NCI-H2196 (cell line): Measurements from ENCODE around the gene GRAP2.
"Not testable (repeated sequence)": the region's sequence is repeated elsewhere in the genome, so short reads cannot be mapped to it uniquely, and the experiment has no call there.

Experiments used
- DNase-seq: peaks from one replicate; lab custom pipeline; 2025; ENCODE audit not compliant: unreplicated experiment; lab: John Stamatoyannopoulos, UW

The GRAP2 gene

DNA sequence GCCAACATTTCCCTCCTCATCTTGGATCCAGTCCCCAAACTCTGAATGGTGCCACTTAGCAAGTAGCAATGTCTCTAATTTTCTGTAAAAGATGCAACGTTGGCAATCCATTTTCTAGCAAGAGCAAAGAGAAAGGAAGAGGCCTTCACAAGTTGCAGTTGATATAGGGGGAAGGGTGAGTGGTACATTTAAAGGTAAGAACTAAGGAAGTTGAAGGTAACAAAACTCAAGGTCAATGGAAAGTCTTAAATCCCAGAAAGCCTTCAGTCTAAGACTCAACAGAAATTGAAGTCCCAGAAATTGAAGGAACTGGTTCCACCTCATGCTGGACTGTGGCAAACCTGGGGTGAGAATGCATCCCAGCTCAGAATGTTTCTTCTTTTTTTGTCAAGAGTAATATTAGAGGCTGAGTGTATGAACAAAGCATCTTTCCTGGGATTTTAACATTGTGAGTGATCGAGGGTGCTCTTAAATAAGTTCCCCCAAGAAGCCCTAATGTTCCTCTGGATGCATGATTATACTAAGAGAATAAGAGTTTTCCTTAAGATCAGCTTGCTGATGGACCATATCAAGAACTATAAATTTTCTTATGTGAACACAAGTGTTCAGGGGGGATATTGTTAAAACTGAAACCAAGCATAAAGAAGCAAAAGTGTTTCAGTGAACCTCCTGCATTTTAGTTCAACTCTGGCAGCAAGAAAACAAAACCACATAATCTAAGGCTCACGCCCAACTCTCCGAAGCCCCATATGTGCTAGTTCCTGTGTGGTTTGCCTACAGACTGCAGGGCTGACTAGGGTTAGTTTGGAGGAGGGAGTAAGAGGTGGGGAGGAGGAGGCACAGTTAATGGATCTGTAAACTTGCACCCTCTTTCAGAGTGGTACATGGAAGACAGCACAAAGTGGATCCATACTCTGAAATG is at the start of gene GRAP2:
TSS of gene GRAP2 (plus strand) at position 779 of the 922 bp plus-strand sequence. CDS start 46,023 bp downstream, outside the sequence.
- DNase-seq, result no peak

DNA sequence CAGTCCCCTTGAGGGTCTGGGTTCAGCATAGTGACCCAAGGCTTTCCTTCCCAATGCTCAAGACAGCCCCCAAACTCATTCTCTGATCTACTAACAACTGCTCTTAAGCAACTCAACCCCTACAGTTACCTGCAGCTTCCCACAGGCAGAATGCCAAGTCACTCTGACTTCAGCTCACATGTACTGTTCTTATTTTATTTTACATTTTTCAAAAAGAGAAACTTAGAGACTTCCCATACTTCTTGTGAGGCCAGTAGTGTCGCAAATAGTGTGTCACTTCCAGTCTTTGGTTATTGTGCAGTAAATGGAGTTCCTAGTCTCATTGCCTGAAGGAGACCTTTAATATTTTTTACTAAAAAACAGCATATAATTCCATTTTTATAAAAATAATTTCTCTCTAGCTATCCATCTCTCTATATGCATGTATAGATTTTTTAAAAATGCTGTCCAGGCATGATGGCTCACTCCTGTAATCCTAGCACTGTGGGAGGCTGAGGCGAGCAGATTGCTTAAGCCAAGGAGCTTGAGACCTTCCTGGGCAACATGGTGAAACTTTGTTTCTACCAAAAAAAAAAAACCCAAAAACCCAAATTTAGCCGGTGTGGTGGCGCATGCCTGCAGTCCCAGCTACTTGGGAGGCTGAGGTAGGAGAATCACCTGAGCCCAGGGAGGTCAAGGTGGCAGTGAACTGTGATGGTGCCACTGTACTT is 49.1 kb upstream of the GRAP2 start:
- DNase-seq, result no peak

DNA sequence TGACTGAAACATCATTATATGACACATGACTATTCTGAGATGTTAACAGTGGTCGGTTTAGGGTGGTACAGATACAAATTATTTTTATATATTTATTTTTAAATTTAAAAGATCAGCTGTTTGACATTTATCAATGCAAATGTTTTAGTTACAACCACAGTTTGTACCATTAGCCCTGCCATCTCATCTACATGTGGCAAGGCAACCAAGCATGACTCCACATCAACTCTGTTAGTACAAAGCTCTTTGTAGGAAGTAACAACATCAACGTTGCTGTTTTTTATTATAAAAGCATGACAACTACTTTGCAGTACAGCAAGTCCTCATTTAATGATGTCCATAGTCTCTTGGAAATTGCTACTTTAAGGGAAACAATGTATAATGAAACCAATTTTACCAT is 48.1 kb upstream of the GRAP2 start:
- no peak for DNase-seq

DNA sequence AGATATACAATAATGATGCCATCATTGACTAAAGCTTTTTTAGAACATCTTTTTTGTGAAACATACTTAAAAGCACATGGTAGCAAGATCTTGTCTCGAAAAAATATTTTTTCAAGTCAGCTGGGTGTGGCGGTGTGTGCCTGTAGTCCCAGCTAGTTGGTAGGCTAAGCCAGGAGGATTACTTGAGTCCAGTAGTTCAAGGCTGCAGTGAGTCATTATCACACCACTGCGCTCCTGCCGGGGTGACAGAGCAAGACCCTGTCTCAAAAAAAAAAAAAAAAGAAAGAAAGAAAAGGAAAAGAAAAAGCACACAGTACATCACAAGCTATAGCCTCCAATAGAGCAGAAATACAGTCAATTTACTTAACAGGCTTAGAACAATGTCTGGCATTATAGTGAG is 44.3 kb upstream of the GRAP2 start:
- DNase-seq, result no peak

DNA sequence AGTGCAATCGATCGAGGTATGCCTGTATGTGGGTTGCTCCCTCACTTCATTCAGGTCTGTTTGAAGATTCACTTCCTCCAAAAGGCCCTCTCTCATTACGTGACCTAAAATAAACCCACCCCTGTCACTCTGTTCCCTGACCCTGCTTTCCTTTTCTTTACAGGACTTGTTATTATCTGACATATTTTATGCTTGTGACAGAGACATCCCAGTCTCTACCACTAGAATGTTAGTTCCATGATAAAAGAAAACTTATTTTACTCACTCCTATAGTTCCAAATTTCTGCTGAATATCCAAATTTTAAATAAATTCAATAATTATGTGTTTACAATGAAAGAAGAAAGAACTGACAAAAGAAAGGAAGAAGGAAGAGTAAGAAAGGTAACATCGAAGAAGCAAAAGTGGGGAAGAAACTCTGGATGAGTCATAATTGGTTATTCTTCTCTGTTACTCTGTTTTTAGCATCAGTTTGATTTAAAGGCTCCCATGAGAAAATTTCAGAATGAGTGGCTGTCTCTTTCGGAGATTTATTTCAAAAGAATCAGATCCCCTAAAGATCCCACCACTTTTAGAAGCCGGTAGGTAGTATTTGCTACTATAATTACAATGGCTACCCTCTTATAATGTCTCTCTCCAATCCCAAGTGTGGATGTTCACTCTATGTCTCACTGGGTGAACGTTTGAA is 40.8 kb upstream of the GRAP2 start:
- DNase-seq, result no peak

DNA sequence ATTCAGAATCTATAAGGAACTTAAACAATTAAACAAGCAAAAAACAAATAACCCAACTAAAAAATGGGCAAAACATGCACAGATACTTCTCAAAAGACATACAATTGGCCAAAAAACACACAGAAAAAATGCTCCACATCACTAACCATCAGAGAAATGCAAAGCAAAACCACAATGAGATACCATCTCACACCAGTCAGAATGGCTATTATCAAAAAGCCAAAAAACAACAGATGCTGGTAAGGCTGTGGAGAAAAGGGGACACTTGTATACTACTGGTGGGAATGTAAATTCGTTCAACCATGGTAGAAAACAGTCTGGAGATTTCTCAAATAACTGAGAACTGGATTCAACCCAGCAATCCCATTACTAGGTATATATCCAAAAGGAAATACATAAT is 32.1 kb upstream of the GRAP2 start:
- no peak for DNase-seq

DNA sequence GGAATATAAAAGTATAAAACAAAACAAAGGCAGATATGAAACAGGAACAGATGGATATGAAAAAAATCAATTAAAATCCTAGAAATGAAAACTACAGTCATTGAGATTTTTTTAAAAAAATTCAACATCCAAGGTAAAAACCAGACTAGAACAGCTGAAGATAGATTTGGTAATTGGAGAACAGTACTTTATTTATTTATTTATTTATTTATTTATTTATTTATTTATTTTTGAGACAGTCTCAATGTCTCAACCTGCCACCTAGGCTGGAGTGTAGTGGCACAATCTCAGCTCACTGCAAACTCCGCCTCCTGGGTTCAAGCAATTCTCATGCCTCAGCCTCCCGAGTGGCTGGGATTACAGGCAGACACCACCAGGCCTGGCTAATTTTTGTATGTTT is 31.1 kb upstream of the GRAP2 start:
- not testable (repeated sequence) for DNase-seq

DNA sequence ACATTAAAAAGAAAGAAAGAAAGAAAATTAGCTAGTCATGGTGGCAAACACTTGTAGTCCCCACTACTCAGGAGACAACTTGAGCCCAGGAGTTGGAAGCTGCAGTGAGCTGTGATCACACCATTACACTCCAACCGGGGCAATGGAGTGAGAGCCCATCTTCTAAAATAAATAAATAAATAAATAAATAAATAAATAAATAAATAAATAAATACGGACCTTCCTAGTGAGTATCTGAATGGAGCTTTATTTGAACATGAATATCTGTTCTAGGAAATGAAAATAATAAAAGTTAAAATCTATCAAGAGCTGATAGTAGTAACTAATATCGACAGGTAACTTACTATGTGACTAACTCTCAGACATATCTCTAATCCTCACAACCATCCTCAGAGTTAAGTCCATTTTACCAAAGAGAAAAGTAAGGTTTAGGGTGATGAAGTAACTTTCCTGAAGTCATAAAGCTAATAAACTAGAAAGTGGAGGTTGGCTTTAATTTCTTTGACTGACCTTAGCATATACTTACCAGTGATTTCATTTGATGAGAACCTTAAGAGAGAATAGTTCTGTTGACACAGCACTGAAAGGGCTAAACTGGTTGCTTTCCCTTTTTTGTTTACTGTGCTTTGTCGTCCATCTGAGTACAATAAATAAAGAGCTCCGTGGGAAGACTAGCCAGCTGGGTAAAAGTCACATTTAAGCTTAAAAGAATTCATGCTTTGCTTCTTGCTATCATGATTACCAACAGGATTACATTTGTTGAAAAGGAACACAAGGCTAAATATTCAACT is 29.7 kb upstream of the GRAP2 start:
- DNase-seq, result no peak

DNA sequence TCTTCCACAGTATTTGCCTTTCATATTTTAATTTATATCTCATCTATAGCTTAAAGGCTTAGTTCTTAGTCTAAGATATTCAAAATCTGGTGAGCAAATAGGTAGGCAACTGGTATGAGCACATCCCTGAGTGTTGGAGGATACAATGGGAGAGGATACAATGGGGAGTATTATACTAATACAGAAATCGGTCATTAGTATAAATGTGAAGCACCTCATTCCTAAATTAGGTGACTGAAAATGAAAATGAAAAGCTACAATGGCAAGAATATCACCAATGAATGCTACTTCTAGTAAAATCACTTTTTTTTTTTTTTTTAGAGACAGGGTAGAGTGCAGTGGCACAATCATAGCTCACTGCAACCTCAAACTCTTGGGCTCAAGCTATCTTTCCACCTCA is 28.3 kb upstream of the GRAP2 start:
- no peak for DNase-seq

DNA sequence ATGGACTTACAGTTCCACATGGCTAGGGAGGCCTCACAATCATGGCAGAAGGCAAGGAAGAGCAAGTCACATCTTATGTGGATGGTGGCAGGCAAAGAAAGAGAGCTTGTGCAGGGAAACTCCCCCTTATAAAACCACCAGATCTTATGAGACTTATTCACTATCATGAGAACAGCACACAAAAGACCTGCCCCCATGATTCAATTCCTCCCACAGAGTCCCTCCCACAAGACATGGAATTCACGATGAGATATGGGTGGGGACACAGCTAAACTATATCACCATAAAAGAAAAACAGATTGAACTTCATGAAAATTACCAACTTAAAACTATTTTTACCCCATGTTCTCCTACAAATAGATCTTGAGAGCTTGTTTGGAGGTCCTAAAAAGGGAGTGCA is 26.9 kb upstream of the GRAP2 start:
- no peak for DNase-seq

DNA sequence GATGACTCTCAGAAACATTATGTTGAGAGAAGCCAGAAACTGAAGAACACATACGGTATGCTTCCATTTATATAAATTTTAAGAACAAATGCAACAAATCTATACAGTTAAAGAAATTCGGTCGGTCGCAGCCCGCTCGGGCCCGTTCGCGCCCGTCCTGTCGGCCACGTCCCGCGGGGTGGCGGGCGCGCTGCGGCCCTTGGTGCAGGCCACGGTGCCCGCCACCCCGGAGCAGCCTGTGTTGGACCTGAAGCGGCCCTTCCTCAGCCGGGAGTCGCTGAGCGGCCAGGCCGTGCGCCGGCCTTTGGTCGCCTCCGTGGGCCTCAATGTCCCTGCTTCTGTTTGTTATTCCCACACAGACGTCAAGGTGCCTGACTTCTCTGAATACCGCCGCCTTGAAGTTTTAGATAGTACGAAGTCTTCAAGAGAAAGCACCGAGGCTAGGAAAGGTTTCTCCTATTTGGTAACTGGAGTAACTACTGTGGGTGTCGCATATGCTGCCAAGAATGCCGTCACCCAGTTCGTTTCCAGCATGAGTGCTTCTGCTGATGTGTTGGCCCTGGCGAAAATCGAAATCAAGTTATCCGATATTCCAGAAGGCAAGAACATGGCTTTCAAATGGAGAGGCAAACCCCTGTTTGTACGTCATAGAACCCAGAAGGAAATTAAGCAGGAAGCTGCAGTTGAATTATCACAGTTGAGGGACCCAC is 25.6 kb upstream of the GRAP2 start:
- DNase-seq, result not testable (repeated sequence)

DNA sequence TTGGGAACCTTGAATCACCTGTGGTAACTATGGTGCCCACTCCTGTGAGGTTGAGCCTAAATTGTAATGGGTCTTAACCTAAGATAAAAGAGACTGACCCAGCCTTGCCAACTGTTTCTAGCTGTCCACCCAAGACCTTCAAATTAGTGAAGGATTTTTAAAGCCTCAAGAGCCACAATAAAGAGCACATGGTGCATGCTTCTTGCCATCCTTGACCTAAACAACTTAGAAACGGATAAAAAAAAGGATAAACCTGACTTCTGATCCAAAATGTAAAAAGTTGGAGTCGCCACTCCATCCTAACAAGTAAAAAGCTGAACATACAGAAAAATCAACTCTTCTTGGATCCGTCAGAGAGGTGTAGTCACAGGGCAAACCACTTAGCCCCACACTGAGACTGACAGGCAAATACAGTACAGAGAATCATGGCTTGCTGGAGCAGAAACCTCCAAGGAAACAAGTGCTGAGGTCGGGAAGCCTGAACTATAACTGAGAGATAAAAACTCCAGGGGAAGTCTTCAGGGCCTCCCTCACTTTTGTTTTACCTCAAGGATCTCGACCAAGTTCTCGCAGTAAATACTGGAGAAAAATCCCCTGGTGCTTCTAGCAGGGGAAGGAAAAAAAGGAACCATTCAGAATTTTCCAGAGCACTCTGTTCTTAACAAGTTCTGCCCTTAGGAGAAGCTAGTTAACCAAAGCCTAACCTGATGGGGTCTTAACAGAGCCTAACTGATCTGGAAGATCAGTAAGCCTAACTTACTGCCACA is 23.6 kb upstream of the GRAP2 start:
- no peak for DNase-seq

DNA sequence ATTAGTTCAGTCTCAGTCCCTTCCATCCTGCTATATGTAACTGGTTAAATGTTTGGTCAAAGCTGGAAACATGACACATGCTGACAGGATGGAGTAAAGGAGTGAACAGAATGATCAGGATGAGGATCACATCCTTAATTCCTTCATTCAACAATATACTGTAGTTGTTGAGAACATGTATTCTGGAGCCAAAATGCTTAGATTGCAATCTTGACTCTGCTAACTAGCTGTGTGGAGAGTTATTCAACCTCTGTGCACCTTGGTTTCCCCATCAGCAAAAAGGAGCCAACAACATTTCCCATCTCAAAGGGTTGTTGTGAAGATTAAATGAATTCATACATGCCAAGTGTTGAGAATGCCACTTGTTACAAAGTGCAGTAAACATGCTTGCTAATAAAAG is 20.2 kb upstream of the GRAP2 start:
- DNase-seq, result no peak

DNA sequence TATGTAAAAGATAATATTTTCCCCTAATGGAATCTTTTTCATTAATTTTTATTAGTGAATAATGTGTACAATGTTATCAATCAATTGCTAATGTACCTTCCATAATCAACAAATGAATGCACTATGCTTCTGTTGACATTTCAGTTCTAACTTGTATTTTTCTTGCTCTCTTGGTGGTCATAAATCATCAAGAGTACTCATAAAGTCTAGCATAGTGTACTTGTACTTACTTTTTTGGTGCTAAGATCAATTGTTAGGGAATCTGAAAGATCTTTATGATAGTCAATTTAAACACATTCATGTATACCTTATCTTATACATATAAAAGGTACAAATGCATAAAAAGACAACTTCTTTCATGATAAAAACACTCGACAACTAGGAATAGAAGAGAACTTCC is 17.8 kb upstream of the GRAP2 start:
- no peak for DNase-seq

DNA sequence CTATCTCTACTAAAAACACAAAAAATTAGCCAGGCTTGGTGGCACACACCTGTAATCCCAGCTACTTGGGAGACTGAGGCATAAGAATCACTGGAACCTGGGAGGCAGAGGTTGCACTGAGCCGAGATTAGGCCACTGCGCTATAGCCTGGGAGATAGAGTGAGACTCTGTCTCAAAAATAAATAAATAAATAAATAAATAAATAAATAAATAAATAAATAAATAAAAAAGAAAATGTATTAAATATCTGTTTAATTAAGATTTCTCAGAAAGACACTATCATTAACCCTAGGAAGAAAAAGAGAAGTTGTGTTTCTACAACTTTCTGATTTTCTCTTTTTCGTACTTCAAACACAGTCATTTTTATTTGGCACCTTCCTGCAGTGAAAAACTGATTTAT is 11.0 kb upstream of the GRAP2 start:
- DNase-seq, result not testable (repeated sequence)

DNA sequence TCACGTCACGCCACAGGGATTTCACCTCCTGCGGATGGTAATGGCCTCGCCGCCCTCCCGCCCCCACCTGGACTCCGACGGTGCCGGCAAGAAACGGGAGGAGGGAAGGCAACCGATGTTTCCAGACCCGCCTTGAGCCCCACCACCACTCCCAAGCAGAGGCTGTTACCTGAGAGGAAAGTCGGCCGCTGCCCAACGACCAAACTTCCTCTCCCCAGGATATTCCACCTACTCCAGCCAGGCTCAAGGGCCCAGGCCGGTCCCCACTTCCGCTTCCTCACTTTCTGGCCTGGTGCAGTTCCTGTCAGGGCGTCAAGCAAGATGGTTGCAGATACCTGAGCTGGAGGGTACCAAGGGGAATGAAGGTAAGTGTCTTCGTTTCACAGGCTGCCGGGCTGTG is 7.4 kb upstream of the GRAP2 start, which contains the start of gene ENTHD1:
TSS of gene ENTHD1 (minus strand) at position 235 of the 400 bp plus-strand sequence. CDS start 6,012 bp downstream, outside the sequence.
- DNase-seq, result no peak

DNA sequence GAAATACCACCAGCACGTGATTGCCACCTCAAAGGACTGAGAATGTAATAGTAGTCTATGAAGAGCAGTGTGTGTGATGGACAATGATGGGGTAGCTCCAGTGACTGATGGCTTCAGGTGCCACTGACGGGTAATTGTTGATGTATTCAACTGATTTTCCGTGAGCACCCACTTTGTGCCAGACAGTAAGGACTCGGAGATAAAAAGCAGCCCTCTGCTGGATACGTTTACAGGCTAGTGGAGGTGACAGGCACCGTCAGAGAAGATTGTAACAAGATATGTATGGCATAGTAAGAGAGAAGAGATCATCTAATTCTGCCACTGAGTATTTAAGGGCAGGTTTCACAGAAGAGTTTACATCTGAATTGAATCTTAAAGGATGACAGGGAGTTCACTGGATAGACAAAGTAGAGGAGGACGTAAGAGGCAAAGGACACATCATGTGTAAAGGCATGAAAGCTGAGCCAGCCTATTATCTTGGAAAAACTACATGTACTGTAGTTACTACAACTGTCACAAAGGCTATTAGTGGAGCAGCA is 6.3 kb upstream of the GRAP2 start:
- DNase-seq, result no peak

DNA sequence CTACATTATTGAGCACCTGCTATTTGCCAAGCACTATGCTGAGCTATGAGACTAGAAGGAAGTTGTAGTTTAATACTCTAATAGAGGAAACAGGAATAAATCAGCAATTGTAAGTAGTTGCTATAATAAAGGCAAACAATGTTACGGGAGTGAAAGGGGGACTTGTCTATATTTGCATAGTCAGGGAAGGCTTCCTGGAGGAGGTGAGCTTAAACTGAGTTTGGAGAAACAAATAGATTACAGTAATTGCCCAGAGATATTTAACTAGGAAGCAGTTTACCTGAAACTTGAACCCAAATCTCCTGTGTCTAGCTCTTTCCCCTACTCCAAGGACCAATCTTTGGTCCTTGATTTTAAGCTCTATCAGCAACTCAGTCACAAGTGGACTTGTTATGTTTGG is 5.2 kb upstream of the GRAP2 start:
- DNase-seq, result no peak

DNA sequence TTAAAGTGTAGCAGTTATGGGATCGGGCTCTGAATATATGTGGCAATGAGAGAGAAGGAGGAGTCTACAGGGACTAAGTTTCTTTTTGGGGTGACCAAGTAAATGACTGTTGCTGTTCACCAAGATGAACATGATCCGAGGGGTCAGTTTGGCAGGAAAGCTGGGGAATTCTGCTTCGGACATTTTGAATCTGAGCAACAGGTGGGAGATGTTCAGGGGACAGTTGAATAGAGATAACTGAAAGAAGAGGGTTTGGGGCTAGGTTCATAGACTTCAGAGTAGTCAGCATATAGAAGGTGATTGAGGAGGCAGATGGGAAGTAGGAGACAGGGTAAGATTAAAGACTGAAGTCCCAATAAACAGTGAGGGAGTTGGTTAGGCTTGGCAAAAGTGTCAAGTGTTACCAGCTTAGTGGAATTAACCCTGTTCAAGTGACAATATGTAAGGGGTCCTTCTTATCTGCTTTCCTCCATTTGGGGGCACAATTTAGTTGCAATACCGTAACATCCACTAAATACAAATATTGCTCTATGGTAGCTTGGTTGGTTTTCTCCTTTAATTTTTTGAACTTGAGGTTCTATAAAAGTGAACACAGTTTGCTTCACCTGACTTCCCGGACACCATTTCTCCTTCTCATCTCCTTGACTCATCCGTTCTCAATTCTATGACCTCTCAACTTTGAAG is 4.4 kb upstream of the GRAP2 start:
- no peak for DNase-seq
